K562 (cell line): ENCODE results near the gene BRCA1.

Experiments used
- CHD2 ChIP-seq: IDR thresholded peaks from 2 replicates; pipeline ENCODE4 v1.6.1; 2011; ENCODE audit warnings: low read depth, low read length
- CTCF ChIP-seq, 3 experiments: IDR thresholded peaks in 2 of 3; conservative IDR thresholded peaks in 1 of 3; 2 replicates each; pipeline ENCODE4 v1.5.1; 2011 to 2012; ENCODE audit warnings: low read length in 3 of 3, mild to moderate bottlenecking in 3 of 3, control low read depth in 2 of 3, improper control_type of control experiment in 1 of 3, inconsistent platforms in 1 of 3, low read depth in 1 of 3, mixed read lengths in 1 of 3, moderate library complexity in 1 of 3; ENCODE audit not compliant: insufficient read depth in 2 of 3
- EP300 ChIP-seq: IDR thresholded peaks from 2 replicates; pipeline ENCODE4 v1.6.1; 2012; ENCODE audit warnings: low read length, improper control_type of control experiment
- GABPA ChIP-seq: fragments of 200-800 bp; sonication (Bioruptor generic); conservative IDR thresholded peaks from 2 replicates; pipeline ENCODE4 v1.6.1; 2016; ENCODE audit warnings: low read depth, missing genetic modification characterization, missing compliant biosample characterization
- HDAC1 ChIP-seq, 2 experiments: fragments of 450-650 bp; IDR thresholded peaks; 2 replicates each; pipeline ENCODE4 v1.6.1; 2016 to 2017; ENCODE audit warnings: inconsistent platforms in 1 of 2, mild to moderate bottlenecking in 1 of 2, moderate library complexity in 1 of 2
- HDAC2 ChIP-seq: fragments of 450-650 bp; IDR thresholded peaks from 2 replicates; pipeline ENCODE4 v1.6.1; 2016; ENCODE audit warnings: mild to moderate bottlenecking
- JUN ChIP-seq, 2 experiments: sonication (generic) in 1 of 2; formaldehyde crosslinking in 1 of 2; IDR thresholded peaks; 2 replicates each; pipeline versions ENCODE4 v1.6.1 to v1.8.0; 2012 to 2022; ENCODE audit warnings: borderline replicate concordance in 2 of 2, mild to moderate bottlenecking in 2 of 2, improper control_type of control experiment in 1 of 2, low read depth in 1 of 2, low read length in 1 of 2, missing genetic modification reagents in 1 of 2
- RFX1 ChIP-seq: fragments of 450-650 bp; IDR thresholded peaks from 2 replicates; pipeline ENCODE4 v1.6.1; 2016; ENCODE audit warnings: mild to moderate bottlenecking, moderate library complexity
- ZNF274 ChIP-seq: IDR thresholded peaks from 2 replicates; pipeline ENCODE4 v1.6.1; 2011; ENCODE audit warnings: low read depth, mild to moderate bottlenecking, low read length, moderate library complexity, borderline replicate concordance
- ZNF668 ChIP-seq: fragments of 250-450 bp; sonication (Bioruptor Pico); IDR thresholded peaks from 2 replicates; pipeline ENCODE4 v1.8.0; 2022; ENCODE audit warnings: mild to moderate bottlenecking, inconsistent platforms

- no peak for TF ChIP-seq HDAC2
- no peak for TF ChIP-seq HDAC1 (IDR thresholded peaks at IDR 0.05)
- no peak for TF ChIP-seq ZNF274
- TF ChIP-seq EP300: no peak
- no peak for TF ChIP-seq CTCF (IDR thresholded peaks at IDR 0.05 in 2 of 3, conservative IDR thresholded peaks at IDR 0.05 in 1 of 3; ENCODE audit: insufficient read depth in 2 of 3, low read depth in 1 of 3, low read length in 3 of 3)
- no peak for TF ChIP-seq JUN (IDR thresholded peaks at IDR 0.05; ENCODE audit: borderline replicate concordance, low read depth, low read length)
- no peak for TF ChIP-seq JUN (CRISPR knock-in tag; IDR thresholded peaks at IDR 0.05; ENCODE audit: borderline replicate concordance)
- no peak for TF ChIP-seq ZNF668 (CRISPR knock-in tag)
- TF ChIP-seq RFX1: no peak
- no peak for TF ChIP-seq GABPA (tag)
- no peak for TF ChIP-seq CHD2
Measured at GRCh38 chr17:43018932-43019331, 106.2 kb downstream of the BRCA1 start.
